DMS 273 (cell line): Measurements from ENCODE around the gene TMEM175.
"Not testable (repeated sequence)": the region's sequence is repeated elsewhere in the genome, so short reads cannot be mapped to it uniquely, and the experiment has no call there.

ENCODE experiments used
- DNase-seq: peaks from one replicate; lab custom pipeline; 2025; ENCODE audit not compliant: unreplicated experiment; lab: John Stamatoyannopoulos, UW

Gene TMEM175

GRCh38 chr4:970046-970745, 37.9 kb downstream of the TMEM175 start:
- DNase-seq, result no peak

GRCh38 chr4:970854-971520, 38.7 kb downstream of the TMEM175 start:
- no peak for DNase-seq

- peak; percentile 48 for DNase-seq
Measured at GRCh38 chr4:971666-972500, 39.6 kb downstream of the TMEM175 start.

GRCh38 chr4:972651-973424, 40.6 kb downstream of the TMEM175 start:
- DNase-seq, result peak; percentile 50

GRCh38 chr4:973431-974397, 41.5 kb downstream of the TMEM175 start, which contains the start of gene DGKQ:
Gene DGKQ, minus strand, starts transcription at chr4:973569. Its CDS starts 87 bp downstream, at chr4:973482.
- peak; percentile 74 for DNase-seq

- DNase-seq, result no peak
Measured at GRCh38 chr4:974668-975067, 42.4 kb downstream of the TMEM175 start.

GRCh38 chr4:976016-976415, 43.8 kb downstream of the TMEM175 start:
- not testable (repeated sequence) for DNase-seq

GRCh38 chr4:978957-979701, 46.9 kb downstream of the TMEM175 start:
- DNase-seq, result no peak

GRCh38 chr4:982291-982690, 50.0 kb downstream of the TMEM175 start:
- DNase-seq, result no peak

GRCh38 chr4:982814-983213, 50.6 kb downstream of the TMEM175 start:
- no peak for DNase-seq

- no peak for DNase-seq
Measured at GRCh38 chr4:984336-985054, 52.2 kb downstream of the TMEM175 start.

- no peak for DNase-seq
Measured at GRCh38 chr4:985123-985830, 53.0 kb downstream of the TMEM175 start.

- DNase-seq, result no peak
Measured at GRCh38 chr4:986428-986878, 54.2 kb downstream of the TMEM175 start.

GRCh38 chr4:986879-987623, 54.8 kb downstream of the TMEM175 start, which contains the start of gene IDUA:
Gene IDUA, plus strand, starts transcription at chr4:987044. Its CDS starts 41 bp downstream, at chr4:987085.
- DNase-seq, result peak; percentile 78

- no peak for DNase-seq
Measured at GRCh38 chr4:987624-988513, 55.6 kb downstream of the TMEM175 start.
